NB4 (cell line): ENCODE data around the gene SSUH2.

Experiments used
- CTCF ChIP-seq: IDR thresholded peaks from one replicate; pipeline ENCODE4 v1.5.1; 2012; ENCODE audit warnings: low read depth, low read length
- MYC ChIP-seq: IDR thresholded peaks from 2 replicates; pipeline ENCODE4 v1.6.1; 2011; ENCODE audit warnings: low read depth, low read length

GRCh38 chr3:8635631-8636030, 9.0 kb downstream of the SSUH2 start:
- TF ChIP-seq CTCF (no peak), MYC (no peak)
